SK-N-SH treated with all-trans-retinoic acid at 6 μM for 48 hours (cell line): ENCODE data around the gene FOXO1.
A peak's percentile ranks its signal among the peaks of the same experiment; 100 is the strongest.
"Not testable (repeated sequence)": the region's sequence is repeated elsewhere in the genome, so short reads cannot be mapped to it uniquely, and the experiment has no call there.

Source experiments
- ATAC-seq: fragments of 200-7000 bp; cut with Tn5 transposase; 3 replicates; pipeline ENCODE4 v1.9.1; 2020; ENCODE audit warnings: mild to moderate bottlenecking, moderate library complexity
- ARNTL ChIP-seq: fragments of 450-650 bp; formaldehyde crosslinking; IDR thresholded peaks from 2 replicates; pipeline ENCODE4 v1.5.0; 2020; ENCODE audit warnings: low read depth, mild to moderate bottlenecking, moderate library complexity, borderline replicate concordance
- BACH2 ChIP-seq: fragments of 250-450 bp; sonication (Bioruptor Pico); IDR thresholded peaks from 2 replicates; pipeline ENCODE4 v1.9.0; 2021; ENCODE audit warnings: mild to moderate bottlenecking, borderline replicate concordance
- CREB5 ChIP-seq: fragments of 250-450 bp; sonication (Bioruptor Pico); IDR thresholded peaks from 2 replicates; pipeline ENCODE4 v1.5.1; 2020; ENCODE audit warnings: low read depth, mild to moderate bottlenecking, moderate library complexity
- CSDC2 ChIP-seq: fragments of 250-450 bp; sonication (Bioruptor Pico); IDR thresholded peaks from 2 replicates; pipeline ENCODE4 v1.5.0; 2020; ENCODE audit warnings: mild to moderate bottlenecking, moderate library complexity
- ESRRG ChIP-seq: fragments of 250-450 bp; sonication (Bioruptor Pico); IDR thresholded peaks from 2 replicates; pipeline ENCODE4 v1.6.1; 2021; ENCODE audit warnings: mild to moderate bottlenecking
- GLIS3 ChIP-seq: fragments of 250-450 bp; sonication (Bioruptor Pico); IDR thresholded peaks from 2 replicates; pipeline ENCODE4 v1.5.0; 2020; ENCODE audit warnings: mild to moderate bottlenecking, moderate library complexity
- ISL1 ChIP-seq: fragments of 250-450 bp; sonication (Bioruptor Pico); IDR thresholded peaks from 2 replicates; pipeline ENCODE4 v2.1.2; 2022; ENCODE audit warnings: mild to moderate bottlenecking, moderate library complexity
- OSR1 ChIP-seq: fragments of 250-450 bp; sonication (Bioruptor Pico); IDR thresholded peaks from 2 replicates; pipeline ENCODE4 v1.8.0; 2022; ENCODE audit warnings: moderate library complexity, mild to moderate bottlenecking, inconsistent platforms
- PPARA ChIP-seq: fragments of 250-450 bp; sonication (Bioruptor Pico); IDR thresholded peaks from 2 replicates; pipeline ENCODE4 v1.5.0; 2020; ENCODE audit warnings: mild to moderate bottlenecking, borderline replicate concordance
- TCF4 ChIP-seq: fragments of 250-450 bp; sonication (Bioruptor Pico); IDR thresholded peaks from 2 replicates; pipeline ENCODE4 v1.8.0; 2021; ENCODE audit warnings: mild to moderate bottlenecking, moderate library complexity, borderline replicate concordance
- TOX ChIP-seq: fragments of 250-450 bp; sonication (Bioruptor Pico); IDR thresholded peaks from 2 replicates; pipeline ENCODE4 v1.8.0; 2021; ENCODE audit warnings: mild to moderate bottlenecking, moderate library complexity, borderline replicate concordance
- TSHZ2 ChIP-seq: fragments of 250-450 bp; sonication (Bioruptor Pico); IDR thresholded peaks from 2 replicates; pipeline ENCODE4 v1.5.0; 2020; ENCODE audit warnings: mild to moderate bottlenecking, moderate library complexity
- ZC3H10 ChIP-seq: fragments of 250-450 bp; sonication (Bioruptor Pico); IDR thresholded peaks from 2 replicates; pipeline ENCODE4 v1.5.1; 2021; ENCODE audit warnings: mild to moderate bottlenecking, moderate library complexity
- ZFP3 ChIP-seq: fragments of 250-450 bp; sonication (Bioruptor Pico); IDR thresholded peaks from 2 replicates; pipeline ENCODE4 v1.5.0; 2020; ENCODE audit warnings: mild to moderate bottlenecking, moderate library complexity
- ZFP30 ChIP-seq: fragments of 450-650 bp; formaldehyde crosslinking; IDR thresholded peaks from 2 replicates; pipeline ENCODE4 v1.5.0; 2022; ENCODE audit warnings: mild to moderate bottlenecking, moderate library complexity
- ZNF565 ChIP-seq: fragments of 450-650 bp; formaldehyde crosslinking; conservative IDR thresholded peaks from 2 replicates; pipeline ENCODE4 v1.5.0; 2020; ENCODE audit warnings: low read depth, mild to moderate bottlenecking, moderate library complexity
- ZNF70 ChIP-seq: fragments of 450-650 bp; formaldehyde crosslinking; IDR thresholded peaks from 2 replicates; pipeline ENCODE4 v1.5.0; 2020; ENCODE audit warnings: mild to moderate bottlenecking, moderate library complexity
- ZNF8 ChIP-seq: fragments of 450-650 bp; formaldehyde crosslinking; IDR thresholded peaks from 2 replicates; pipeline ENCODE4 v1.5.0; 2020; ENCODE audit warnings: mild to moderate bottlenecking, moderate library complexity
- TF ChIP-seq, protein P1 (sequence below): fragments of 250-450 bp; sonication (Bioruptor Pico); IDR thresholded peaks from 2 replicates; pipeline ENCODE4 v1.5.1; 2021; ENCODE audit warnings: mild to moderate bottlenecking, moderate library complexity
- TF ChIP-seq, protein P2 (sequence below): fragments of 250-450 bp; sonication (Bioruptor Pico); IDR thresholded peaks from 2 replicates; pipeline ENCODE4 v1.8.0; 2020; ENCODE audit warnings: mild to moderate bottlenecking, moderate library complexity, borderline replicate concordance
- TF ChIP-seq, protein P3 (sequence below): fragments of 250-450 bp; sonication (Bioruptor Pico); IDR thresholded peaks from 2 replicates; pipeline ENCODE4 v1.8.0; 2021; ENCODE audit warnings: low read depth, mild to moderate bottlenecking, moderate library complexity, borderline replicate concordance

Gene FOXO1

DNA sequence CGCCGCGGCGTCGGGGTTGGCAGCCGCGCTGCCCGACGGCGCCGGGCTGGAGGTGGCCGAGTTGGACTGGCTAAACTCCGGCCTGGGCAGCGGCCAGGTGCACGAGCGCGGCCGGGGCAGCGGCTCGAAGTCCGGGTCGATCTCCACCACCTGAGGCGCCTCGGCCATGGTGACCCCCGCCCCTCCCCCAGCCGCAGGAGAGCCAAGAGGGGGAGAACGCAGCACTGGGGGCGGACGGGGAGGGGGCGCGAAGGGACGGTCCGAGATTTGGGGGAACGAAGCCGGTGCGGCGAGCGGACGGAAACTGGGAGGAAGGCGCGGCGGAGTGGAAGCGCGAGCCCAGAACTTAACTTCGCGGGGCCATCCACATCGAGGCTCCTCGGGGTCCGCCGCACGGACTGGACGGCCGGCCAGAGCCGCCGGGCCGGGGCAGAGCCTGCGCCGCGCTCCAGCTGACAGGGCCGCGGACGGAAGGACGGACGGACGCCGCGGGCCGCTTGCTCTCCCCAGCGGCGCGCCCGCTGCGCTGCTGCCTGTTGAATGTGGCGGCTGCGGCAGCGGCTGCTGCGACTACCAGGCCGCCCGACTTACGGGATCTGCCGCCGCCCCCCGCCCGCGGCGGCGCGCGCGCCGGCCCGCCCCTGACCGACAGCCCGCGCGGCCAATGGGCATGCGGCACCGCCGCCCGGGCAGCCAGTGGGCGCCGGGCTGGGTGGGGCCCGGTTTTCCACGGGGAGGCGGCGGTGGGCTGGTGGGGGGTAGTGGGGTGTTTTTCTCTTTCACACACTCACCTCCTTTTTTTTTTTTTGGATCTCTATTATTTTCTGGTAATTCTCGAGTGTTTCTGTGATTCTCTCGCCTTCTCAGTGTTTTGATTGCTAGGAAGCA, at the start of gene FOXO1:
FOXO1 (minus strand) TSS at position 597 of the 888 bp plus-strand sequence; CDS start at position 168, 429 bp downstream.
- ATAC-seq: peak; percentile 84
- TF ChIP-seq TOX (CRISPR knock-in tag) (no peak), OSR1 (CRISPR knock-in tag) (no peak), ZFP3 (CRISPR knock-in tag) (no peak), CREB5 (no peak), ZC3H10 (CRISPR knock-in tag) (no peak), GLIS3 (CRISPR knock-in tag) (no peak), TSHZ2 (CRISPR knock-in tag) (no peak), ISL1 (no peak), CSDC2 (CRISPR knock-in tag) (no peak), TCF4 (CRISPR knock-in tag) (no peak), ZNF70 (no peak), BACH2 (no peak), ARNTL (CRISPR knock-in tag) (no peak), ZNF8 (CRISPR knock-in tag) (no peak), PPARA (CRISPR knock-in tag) (no peak), ZNF565 (no peak), ZFP30 (CRISPR knock-in tag) (no peak)
- TF ChIP-seq, protein P1, sequence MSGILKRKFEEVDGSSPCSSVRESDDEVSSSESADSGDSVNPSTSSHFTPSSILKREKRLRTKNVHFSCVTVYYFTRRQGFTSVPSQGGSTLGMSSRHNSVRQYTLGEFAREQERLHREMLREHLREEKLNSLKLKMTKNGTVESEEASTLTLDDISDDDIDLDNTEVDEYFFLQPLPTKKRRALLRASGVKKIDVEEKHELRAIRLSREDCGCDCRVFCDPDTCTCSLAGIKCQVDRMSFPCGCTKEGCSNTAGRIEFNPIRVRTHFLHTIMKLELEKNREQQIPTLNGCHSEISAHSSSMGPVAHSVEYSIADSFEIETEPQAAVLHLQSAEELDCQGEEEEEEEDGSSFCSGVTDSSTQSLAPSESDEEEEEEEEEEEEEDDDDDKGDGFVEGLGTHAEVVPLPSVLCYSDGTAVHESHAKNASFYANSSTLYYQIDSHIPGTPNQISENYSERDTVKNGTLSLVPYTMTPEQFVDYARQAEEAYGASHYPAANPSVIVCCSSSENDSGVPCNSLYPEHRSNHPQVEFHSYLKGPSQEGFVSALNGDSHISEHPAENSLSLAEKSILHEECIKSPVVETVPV (CRISPR knock-in tag): no peak
- TF ChIP-seq, protein P2, sequence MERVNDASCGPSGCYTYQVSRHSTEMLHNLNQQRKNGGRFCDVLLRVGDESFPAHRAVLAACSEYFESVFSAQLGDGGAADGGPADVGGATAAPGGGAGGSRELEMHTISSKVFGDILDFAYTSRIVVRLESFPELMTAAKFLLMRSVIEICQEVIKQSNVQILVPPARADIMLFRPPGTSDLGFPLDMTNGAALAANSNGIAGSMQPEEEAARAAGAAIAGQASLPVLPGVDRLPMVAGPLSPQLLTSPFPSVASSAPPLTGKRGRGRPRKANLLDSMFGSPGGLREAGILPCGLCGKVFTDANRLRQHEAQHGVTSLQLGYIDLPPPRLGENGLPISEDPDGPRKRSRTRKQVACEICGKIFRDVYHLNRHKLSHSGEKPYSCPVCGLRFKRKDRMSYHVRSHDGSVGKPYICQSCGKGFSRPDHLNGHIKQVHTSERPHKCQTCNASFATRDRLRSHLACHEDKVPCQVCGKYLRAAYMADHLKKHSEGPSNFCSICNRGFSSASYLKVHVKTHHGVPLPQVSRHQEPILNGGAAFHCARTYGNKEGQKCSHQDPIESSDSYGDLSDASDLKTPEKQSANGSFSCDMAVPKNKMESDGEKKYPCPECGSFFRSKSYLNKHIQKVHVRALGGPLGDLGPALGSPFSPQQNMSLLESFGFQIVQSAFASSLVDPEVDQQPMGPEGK: no peak
- TF ChIP-seq, protein P3, sequence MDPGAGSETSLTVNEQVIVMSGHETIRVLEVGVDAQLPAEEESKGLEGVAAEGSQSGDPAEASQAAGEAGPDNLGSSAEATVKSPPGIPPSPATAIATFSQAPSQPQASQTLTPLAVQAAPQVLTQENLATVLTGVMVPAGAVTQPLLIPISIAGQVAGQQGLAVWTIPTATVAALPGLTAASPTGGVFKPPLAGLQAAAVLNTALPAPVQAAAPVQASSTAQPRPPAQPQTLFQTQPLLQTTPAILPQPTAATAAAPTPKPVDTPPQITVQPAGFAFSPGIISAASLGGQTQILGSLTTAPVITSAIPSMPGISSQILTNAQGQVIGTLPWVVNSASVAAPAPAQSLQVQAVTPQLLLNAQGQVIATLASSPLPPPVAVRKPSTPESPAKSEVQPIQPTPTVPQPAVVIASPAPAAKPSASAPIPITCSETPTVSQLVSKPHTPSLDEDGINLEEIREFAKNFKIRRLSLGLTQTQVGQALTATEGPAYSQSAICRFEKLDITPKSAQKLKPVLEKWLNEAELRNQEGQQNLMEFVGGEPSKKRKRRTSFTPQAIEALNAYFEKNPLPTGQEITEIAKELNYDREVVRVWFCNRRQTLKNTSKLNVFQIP (CRISPR knock-in tag): no peak

GRCh38 chr13:40714433-40714832, 48.0 kb upstream of the FOXO1 start:
- ATAC-seq: not testable (repeated sequence)

DNA sequence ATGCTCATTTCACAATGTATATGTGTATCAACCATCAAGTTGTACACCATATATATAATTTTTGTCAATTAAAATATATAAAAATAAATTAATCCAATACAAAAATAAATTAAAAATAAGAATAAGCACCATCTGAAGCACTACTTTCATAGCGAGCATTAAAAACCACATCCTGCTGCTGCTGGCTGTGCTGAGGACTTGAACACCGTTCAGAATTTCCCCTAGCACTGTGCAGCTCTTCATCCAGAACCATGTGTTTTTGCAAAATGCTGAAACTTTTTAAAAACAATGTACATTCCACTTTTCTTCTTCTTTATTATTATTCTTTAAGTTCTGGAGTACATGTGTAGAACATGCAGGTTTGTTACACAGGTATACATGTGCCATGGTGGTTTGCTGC, 40.0 kb upstream of the FOXO1 start:
- TF ChIP-seq ESRRG (CRISPR knock-in tag) (no peak), PPARA (CRISPR knock-in tag) (no peak), GLIS3 (CRISPR knock-in tag) (no peak), ZC3H10 (CRISPR knock-in tag) (no peak)

More for the DNA sequence above, 40.0 kb upstream of the FOXO1 start:
- no peak for ATAC-seq
